ENCODE data around the gene DIDO1. TPM values are rescaled to one million over a fixed set of nuclear protein-coding genes. Genes with fewer than 3 reads are reported as not detected.

DIDO1 gene
- total RNA-seq, 4 donors from 2014 or later: 67.7 to 92.9 (median 72.2) TPM

GRCh38 chr20:62968378-62969178, 42.3 kb upstream of the DIDO1 start:
- H3K4me1 ChIP-seq: peaks cover 5 to 7% of the 10 kb centered on the region in 2 donors
- H3K36me3 ChIP-seq: no peaks in the 10 kb centered on the region
- H3K27me3 ChIP-seq: peaks cover 9% of the 10 kb centered on the region
- WGBS, 2 donors: 76 to 82% methylated on average over 20 to 21 of the region's 21 CpGs
- H3K9me3 ChIP-seq: no peaks in the 10 kb centered on the region
- TF ChIP-seq POLR2A (IDR thresholded peaks at IDR 0.05): no peak
- TF ChIP-seq, protein P1, sequence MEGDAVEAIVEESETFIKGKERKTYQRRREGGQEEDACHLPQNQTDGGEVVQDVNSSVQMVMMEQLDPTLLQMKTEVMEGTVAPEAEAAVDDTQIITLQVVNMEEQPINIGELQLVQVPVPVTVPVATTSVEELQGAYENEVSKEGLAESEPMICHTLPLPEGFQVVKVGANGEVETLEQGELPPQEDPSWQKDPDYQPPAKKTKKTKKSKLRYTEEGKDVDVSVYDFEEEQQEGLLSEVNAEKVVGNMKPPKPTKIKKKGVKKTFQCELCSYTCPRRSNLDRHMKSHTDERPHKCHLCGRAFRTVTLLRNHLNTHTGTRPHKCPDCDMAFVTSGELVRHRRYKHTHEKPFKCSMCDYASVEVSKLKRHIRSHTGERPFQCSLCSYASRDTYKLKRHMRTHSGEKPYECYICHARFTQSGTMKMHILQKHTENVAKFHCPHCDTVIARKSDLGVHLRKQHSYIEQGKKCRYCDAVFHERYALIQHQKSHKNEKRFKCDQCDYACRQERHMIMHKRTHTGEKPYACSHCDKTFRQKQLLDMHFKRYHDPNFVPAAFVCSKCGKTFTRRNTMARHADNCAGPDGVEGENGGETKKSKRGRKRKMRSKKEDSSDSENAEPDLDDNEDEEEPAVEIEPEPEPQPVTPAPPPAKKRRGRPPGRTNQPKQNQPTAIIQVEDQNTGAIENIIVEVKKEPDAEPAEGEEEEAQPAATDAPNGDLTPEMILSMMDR (IDR thresholded peaks at IDR 0.05): no peak
- no peak overlapping the region for H3K4me3 ChIP-seq (replicated peaks in 1 of 3)
- intact Hi-C loops (cut with DNase I): no loop called here
- no peak overlapping the region for H3K27ac ChIP-seq
- DNase-seq: no peak

DNA sequence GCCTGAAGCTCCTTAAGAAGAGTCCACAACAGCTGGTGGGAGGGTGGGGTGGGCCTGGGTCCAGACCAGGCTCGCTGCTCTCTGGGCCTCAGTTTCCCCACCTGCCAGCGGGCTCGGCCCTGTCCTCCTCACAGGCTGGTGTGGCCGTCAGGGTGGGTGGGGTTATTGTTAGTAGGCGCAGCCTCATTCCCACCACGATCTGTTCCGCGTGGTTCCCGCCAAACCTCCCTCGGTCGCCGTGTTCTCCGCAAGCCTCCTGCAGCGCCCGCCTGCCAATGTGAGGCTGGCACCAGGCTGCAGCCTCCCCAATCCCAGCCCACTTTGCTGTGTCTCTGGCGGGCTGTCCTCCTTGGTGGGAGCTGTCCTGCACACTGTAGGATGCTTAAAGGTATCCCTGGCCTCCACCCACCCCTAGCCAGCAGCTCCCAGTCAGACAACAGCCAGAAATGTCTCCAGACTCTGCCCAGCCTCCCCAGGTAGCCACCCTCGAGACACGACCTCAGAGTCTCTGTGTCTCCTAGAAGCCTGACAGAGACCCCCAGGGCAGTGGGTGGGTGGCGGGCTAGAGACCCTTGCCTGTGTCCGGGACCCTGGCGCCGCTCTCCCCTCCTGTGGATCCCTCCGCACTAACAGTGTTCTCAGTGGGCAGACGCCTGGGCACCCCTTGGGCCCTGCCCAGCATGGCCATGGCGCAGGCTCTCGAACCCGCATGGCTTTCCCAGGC, 41.5 kb upstream of the DIDO1 start:
- Histone ChIP-seq H3K4me1 (peaks cover 3 to 5% of the 10 kb centered on the region in 2 donors), H3K27ac (no peak overlapping the region), H3K27me3 (peaks cover 2% of the 10 kb centered on the region), H3K36me3 (no peaks in the 10 kb centered on the region), H3K9me3 (no peaks in the 10 kb centered on the region), H3K4me3 (replicated peaks in 1 of 3) (no peak overlapping the region)
- no peak for DNase-seq
- WGBS, 2 donors: 93 to 95% methylated on average over 18 to 25 of the region's 27 CpGs
- intact Hi-C loops (cut with DNase I): no loop called here
- TF ChIP-seq POLR2A (IDR thresholded peaks at IDR 0.05): no peak
- TF ChIP-seq, protein P1 (IDR thresholded peaks at IDR 0.05): no peak

DNA sequence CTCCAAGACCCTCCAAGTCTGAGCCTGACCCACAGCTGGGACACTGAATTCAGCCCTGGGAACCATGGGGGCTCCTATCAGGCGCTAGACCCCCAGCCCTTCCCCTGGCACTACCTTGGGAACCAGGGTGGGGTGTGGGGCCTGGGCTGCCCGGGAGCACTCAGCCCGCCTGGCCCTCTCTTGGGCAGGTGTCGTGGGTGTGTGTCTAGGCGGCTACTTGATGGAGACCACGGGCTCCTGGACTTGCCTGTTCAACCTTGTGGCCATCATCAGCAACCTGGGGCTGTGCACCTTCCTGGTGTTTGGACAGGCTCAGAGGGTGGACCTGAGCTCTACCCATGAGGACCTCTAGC, 40.8 kb upstream of the DIDO1 start:
- DNase-seq: no peak
- Histone ChIP-seq H3K4me3 (replicated peaks in 1 of 3) (no peak overlapping the region), H3K27ac (no peak overlapping the region), H3K9me3 (no peaks in the 10 kb centered on the region), H3K27me3 (no peaks in the 10 kb centered on the region), H3K36me3 (no peaks in the 10 kb centered on the region), H3K4me1 (no peaks in the 10 kb centered on the region)
- intact Hi-C loops (cut with DNase I): no loop called here
- WGBS, 2 donors: 52 to 94% methylated on average over 2 to 5 of the region's 6 CpGs
- no peak for TF ChIP-seq POLR2A (IDR thresholded peaks at IDR 0.05)
- TF ChIP-seq, protein P1 (IDR thresholded peaks at IDR 0.05): no peak

DNA sequence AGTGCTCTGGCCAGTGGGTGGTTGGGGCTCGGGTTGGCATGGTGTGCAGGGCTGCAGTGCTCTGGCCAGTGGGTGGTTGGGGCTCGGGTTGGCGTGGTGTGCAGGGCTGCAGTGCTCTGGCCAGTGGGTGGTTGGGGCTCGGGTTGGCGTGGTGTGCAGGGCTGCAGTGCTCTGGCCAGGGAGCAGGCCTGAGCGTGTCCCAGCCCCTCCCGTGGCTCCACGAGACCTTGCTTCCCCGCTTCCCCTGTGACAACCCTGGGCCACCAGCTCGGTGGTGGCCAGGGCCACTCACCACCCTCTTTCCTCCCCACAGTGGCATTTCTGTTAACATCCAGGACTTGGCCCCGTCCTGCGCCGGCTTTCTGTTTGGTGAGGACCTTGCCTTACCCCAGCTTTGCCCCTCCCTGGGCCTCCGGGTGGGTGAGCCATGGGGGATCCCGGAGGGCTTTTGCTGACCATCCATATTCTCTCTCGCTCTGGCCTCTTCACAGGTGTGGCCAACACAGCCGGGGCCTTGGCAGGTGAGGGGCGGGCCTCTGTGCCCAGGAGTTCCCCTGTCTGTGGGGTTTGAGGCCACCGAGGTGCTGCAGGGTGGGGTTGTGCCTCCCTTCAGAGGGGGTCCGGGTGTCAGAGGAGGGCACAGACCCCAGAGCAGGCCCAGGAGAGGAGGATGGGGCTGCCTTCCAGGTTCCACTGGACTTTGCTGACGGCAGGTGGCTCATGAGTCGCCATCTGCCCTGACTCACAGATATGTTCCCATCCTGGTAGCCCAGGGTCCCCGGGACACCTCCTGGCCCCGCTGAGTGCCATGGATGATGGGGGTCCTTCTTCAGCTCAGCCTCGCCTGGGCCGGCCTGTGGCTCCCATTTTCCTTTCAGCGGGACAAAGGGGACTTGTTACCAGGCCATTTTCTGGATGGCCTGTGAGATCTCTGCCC, 40.2 kb upstream of the DIDO1 start:
- WGBS, 2 donors: 93% methylated on average over 15 to 21 of the region's 27 CpGs
- no peaks in the 10 kb centered on the region for H3K4me1 ChIP-seq
- H3K9me3 ChIP-seq: no peaks in the 10 kb centered on the region
- H3K27me3 ChIP-seq: no peaks in the 10 kb centered on the region
- no peaks in the 10 kb centered on the region for H3K36me3 ChIP-seq
- H3K27ac ChIP-seq: no peak overlapping the region
- intact Hi-C loops (cut with DNase I): no loop called here
- no peak overlapping the region for H3K4me3 ChIP-seq (replicated peaks in 1 of 3)
- TF ChIP-seq, protein P1 (IDR thresholded peaks at IDR 0.05): no peak
- no peak for TF ChIP-seq POLR2A (IDR thresholded peaks at IDR 0.05)
- DNase-seq: no peak
